Cardiac muscle cell (in vitro differentiated cells and primary cell): ENCODE measurements around the gene TMEM87A. TPM values are rescaled to one million over a fixed set of nuclear protein-coding genes. Genes with fewer than 3 reads are reported as not detected.

Experiments
- DNase-seq, 2 donors: peaks; one replicate each; pipeline versions ENCODE4 v3.0.0 to v3.0.0-alpha.2; 2010 to 2017; ENCODE audit warnings: low read depth in 1 of 2, low spot score in 1 of 2
- H3K27ac ChIP-seq: fragments of 200-600 bp; sonication (generic); 2 replicates; pipeline ENCODE4 v1.5.1; 2016
- H3K27me3 ChIP-seq: fragments of 200-600 bp; sonication (generic); 2 replicates; pipeline ENCODE4 v1.6.0; 2016; ENCODE audit warnings: control low read depth
- H3K36me3 ChIP-seq: fragments of 200-600 bp; sonication (generic); 2 replicates; pipeline ENCODE4 v1.5.1; 2016; ENCODE audit warnings: control low read depth
- H3K4me1 ChIP-seq: fragments of 200-600 bp; sonication (generic); 2 replicates; pipeline ENCODE4 v1.8.1; 2017; ENCODE audit warnings: low read depth, mild to moderate bottlenecking, mixed run types
- H3K4me3 ChIP-seq: fragments of 200-600 bp; sonication (generic); 2 replicates; pipeline ENCODE4 v1.5.1; 2016; ENCODE audit warnings: mild to moderate bottlenecking
- H3K9me3 ChIP-seq: fragments of 200-600 bp; sonication (generic); 2 replicates; pipeline ENCODE4 v1.5.1; 2017; ENCODE audit warnings: low read depth, mild to moderate bottlenecking, control low read depth
- polyA plus RNA-seq: library from polyadenylated mRNA; unstranded; fragments of >200 nt; fragmentation: Nextera tagmentation; extraction: Ambion mirVana; gene quantifications from 2 replicates; pipeline ENCODE4 v1.2.1, GENCODE V29; 2016
- total RNA-seq: library from RNA; depleted of rRNA; stranded (reverse); fragments of >200 nt; gene quantifications from 2 replicates; pipeline ENCODE4 v1.2.3, GENCODE V29; 2016
- TF ChIP-seq, protein P1 (sequence below): IDR thresholded peaks from 2 replicates; pipeline ENCODE4 v1.5.1; 2012; ENCODE audit warnings: low read depth, mild to moderate bottlenecking, low read length

Gene TMEM87A
- total and polyA plus RNA-seq, 2 experiments from 2014 or later = 43.5 to 59.2 TPM

DNA sequence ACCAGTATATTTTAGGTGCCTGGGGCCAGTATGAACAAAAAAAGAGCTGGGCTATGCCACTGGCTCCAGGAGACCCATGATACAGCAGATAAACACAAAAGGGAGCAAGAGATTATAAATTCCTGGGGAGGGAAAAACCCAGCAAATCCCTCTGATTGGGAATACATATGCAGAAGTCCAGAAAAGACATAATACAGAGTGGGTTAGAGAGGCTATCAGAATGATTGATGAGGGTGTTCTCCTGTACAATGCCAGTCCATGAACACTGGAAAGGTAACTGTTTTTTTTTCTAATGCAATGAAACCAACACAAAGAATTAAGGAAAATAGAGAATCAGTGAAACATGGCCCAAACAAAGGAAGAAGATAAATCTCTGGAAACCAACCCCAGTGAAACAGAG is 59.7 kb downstream of the TMEM87A start:
- H3K36me3 ChIP-seq = peaks cover 38% of the 10 kb centered on the region
- no peaks in the 10 kb centered on the region for H3K9me3 ChIP-seq
- H3K4me1 ChIP-seq = no peaks in the 10 kb centered on the region
- H3K27me3 ChIP-seq = no peaks in the 10 kb centered on the region
- no peak overlapping the region for H3K4me3 ChIP-seq
- DNase-seq = no peak
- TF ChIP-seq, protein P1, sequence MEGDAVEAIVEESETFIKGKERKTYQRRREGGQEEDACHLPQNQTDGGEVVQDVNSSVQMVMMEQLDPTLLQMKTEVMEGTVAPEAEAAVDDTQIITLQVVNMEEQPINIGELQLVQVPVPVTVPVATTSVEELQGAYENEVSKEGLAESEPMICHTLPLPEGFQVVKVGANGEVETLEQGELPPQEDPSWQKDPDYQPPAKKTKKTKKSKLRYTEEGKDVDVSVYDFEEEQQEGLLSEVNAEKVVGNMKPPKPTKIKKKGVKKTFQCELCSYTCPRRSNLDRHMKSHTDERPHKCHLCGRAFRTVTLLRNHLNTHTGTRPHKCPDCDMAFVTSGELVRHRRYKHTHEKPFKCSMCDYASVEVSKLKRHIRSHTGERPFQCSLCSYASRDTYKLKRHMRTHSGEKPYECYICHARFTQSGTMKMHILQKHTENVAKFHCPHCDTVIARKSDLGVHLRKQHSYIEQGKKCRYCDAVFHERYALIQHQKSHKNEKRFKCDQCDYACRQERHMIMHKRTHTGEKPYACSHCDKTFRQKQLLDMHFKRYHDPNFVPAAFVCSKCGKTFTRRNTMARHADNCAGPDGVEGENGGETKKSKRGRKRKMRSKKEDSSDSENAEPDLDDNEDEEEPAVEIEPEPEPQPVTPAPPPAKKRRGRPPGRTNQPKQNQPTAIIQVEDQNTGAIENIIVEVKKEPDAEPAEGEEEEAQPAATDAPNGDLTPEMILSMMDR = no peak
- H3K27ac ChIP-seq = no peak overlapping the region

DNA sequence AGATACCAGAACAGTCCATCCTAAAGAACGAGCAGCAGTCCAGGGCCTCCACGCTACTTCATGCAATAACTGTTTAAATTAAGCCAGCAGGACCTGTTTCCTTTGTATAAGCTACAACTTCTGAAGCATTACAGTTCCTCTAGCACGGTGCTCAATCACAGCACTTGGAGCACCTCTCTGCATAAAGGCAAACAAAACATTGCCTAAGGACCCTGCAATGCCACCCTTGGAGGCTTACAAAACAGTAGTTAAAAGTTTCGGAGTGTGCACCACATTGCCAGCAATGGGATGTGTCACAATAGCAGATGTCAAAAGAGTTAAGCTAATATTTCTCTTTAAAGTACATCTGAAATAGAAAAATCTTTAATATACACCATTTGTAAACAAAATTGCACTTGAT is 62.5 kb downstream of the TMEM87A start:
- Histone ChIP-seq H3K9me3 (no peaks in the 10 kb centered on the region), H3K36me3 (peaks cover 22% of the 10 kb centered on the region), H3K27me3 (no peaks in the 10 kb centered on the region), H3K4me1 (peaks cover 6% of the 10 kb centered on the region), H3K4me3 (no peak overlapping the region), H3K27ac (no peak overlapping the region)
- no peak for DNase-seq
- TF ChIP-seq, protein P1 = no peak

DNA sequence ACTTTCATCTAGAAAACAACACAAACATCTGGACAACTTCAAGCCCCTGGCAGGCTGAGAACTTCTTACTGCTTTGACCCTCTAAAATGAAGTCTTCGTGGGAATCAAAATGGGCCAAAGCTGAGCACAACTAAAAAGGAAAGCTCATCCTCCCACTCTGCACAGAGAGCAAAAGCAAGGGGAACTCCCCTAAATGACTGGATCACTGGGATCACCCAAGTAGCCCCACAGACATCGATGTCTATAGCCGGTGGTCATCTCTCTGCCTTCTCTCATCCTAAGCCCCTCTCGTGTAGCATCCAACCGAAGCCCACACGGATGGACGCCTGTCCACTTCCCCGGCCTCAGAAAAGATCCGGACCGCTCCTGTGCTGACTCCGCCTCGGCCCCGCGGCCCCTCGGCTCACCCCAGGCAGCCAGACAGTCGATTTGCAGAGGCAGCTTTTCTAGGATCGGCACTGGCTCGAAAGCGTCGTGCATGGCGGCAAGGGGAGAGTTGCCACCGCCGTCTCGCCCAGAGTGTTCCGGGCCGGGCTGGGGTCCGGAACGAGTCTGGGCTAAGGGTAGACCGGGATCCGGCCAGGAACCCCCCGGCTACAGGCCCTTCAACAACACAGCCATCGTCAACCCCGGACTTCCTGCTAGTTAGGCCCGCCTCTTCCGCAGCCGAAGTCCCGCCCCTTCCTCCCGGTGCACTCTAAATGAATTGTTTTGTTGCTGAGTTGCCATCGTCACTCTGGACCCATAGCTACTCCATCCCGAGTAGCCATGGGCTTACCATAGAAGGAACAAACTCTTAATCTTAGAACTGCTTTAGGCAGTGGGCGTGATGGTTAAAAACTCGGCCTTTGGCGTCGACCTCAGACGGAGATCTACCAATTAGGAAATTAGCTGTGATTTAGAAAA is 65.3 kb downstream of the TMEM87A start, which contains the start of gene VPS39:
Gene VPS39, minus strand, starts transcription at position 631 of the 906 bp plus-strand sequence. Its CDS starts 151 bp downstream, at position 480.
- Histone ChIP-seq H3K36me3 (peaks cover 22% of the 10 kb centered on the region), H3K27ac (peak within 1 kb of the TSS; percentile 67)
- TF ChIP-seq, protein P1 = no peak

DNA sequence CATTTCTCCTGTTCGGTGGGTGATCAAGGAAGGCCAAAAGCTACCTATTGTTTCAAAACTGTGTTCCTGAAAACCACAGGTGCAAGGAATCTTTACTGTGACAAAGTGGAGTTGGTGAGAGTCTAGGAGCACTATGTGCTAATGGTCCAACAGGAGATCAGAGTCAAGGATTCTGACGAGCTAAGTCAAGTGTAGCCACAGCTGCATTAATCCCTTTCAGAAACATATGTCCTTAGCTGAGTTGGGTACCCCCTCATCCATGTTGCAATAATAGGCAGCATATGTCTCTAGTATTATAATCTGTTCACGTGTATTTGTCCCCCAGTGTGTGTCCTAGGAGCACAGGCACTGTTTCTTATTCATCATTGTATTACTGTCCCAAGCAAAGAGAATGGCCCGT is 66.8 kb downstream of the TMEM87A start:
- Histone ChIP-seq H3K4me3 (peak overlapping the region; percentile 47), H3K27me3 (no peaks in the 10 kb centered on the region), H3K9me3 (no peaks in the 10 kb centered on the region), H3K27ac (no peak overlapping the region), H3K36me3 (peaks cover 18% of the 10 kb centered on the region), H3K4me1 (peaks cover 6% of the 10 kb centered on the region)
- no peak for DNase-seq
- TF ChIP-seq, protein P1 = no peak

More for the DNA sequence above, 65.3 kb downstream of the TMEM87A start, which contains the start of gene VPS39:
- peaks cover 6% of the 10 kb centered on the region for H3K4me1 ChIP-seq
- peak within 1 kb of the TSS; percentile 47 for H3K4me3 ChIP-seq
- peak; percentile 88 to 90 for DNase-seq
- no peaks in the 10 kb centered on the region for H3K9me3 ChIP-seq
- no peaks in the 10 kb centered on the region for H3K27me3 ChIP-seq

DNA sequence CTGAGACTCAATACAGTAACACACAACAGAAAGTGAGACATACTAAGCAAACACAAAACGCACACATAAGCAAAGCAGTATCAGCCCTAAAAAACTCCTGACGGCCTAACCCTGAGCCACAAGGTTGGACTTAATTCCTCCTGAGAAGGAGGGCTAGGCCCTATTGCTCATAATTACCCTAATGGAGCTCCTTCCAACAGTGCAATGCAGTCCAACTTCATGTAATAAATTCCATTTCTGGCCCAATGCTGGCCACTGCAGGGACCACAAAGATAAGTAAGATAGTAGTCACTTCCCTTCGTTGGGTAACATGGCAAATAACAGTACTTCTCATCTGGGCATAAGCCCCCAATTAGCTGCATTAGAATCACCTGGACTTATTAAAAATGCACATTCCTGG is 69.3 kb downstream of the TMEM87A start:
- TF ChIP-seq, protein P1 = no peak
- Histone ChIP-seq H3K9me3 (no peaks in the 10 kb centered on the region), H3K27ac (no peak overlapping the region), H3K4me1 (peaks cover 6% of the 10 kb centered on the region), H3K36me3 (no peaks in the 10 kb centered on the region), H3K27me3 (no peaks in the 10 kb centered on the region), H3K4me3 (no peak overlapping the region)
- peak in 1 of 2 donors; percentile 44 for DNase-seq
